HepG2 (cell line): ENCODE measurements around the gene SLC19A1. TPM values are rescaled to one million over a fixed set of nuclear protein-coding genes. Genes with fewer than 3 reads are reported as not detected.

Experiments
- ARNT ChIP-seq: fragments of 450-650 bp; IDR thresholded peaks from 2 replicates; pipeline ENCODE4 v1.6.1; 2017
- FOXC1 ChIP-seq: sonication (generic); formaldehyde crosslinking; IDR thresholded peaks from 2 replicates; pipeline ENCODE4 v1.8.0; 2022; ENCODE audit warnings: mild to moderate bottlenecking, missing genetic modification reagents, borderline replicate concordance
- HDAC1 ChIP-seq: sonication (generic); formaldehyde crosslinking; IDR thresholded peaks from 2 replicates; pipeline ENCODE4 v1.5.1; 2020; ENCODE audit warnings: mild to moderate bottlenecking, missing genetic modification reagents
- HMG20B ChIP-seq: conservative IDR thresholded peaks from 2 replicates; pipeline ENCODE4 v1.6.1; 2016; ENCODE audit warnings: missing genetic modification reagents, missing compliant biosample characterization
- KMT2A ChIP-seq: sonication (generic); formaldehyde crosslinking; IDR thresholded peaks from 2 replicates; pipeline ENCODE4 v1.4.0; 2020; ENCODE audit warnings: missing genetic modification reagents
- PRMT3 ChIP-seq: sonication (generic); formaldehyde crosslinking; IDR thresholded peaks from 2 replicates; pipeline ENCODE4 v1.8.1; 2022; ENCODE audit warnings: low read depth, mild to moderate bottlenecking, moderate library complexity, missing genetic modification reagents, borderline replicate concordance
- SETDB1 ChIP-seq: sonication (generic); formaldehyde crosslinking; IDR thresholded peaks from 2 replicates; pipeline ENCODE4 v1.5.1; 2020; ENCODE audit warnings: missing genetic modification reagents, mild to moderate bottlenecking, borderline replicate concordance
- SKI ChIP-seq: fragments of 450-650 bp; IDR thresholded peaks from one replicate; pipeline ENCODE4 v1.6.1; 2018; ENCODE audit warnings: mild to moderate bottlenecking; ENCODE audit not compliant: partially characterized antibody
- TRIM24 ChIP-seq: sonication (generic); formaldehyde crosslinking; IDR thresholded peaks from 2 replicates; pipeline ENCODE4 v1.8.0; 2022; ENCODE audit warnings: mild to moderate bottlenecking, missing genetic modification reagents
- ZHX2 ChIP-seq, 2 experiments: sonication (generic) in 1 of 2; formaldehyde crosslinking in 1 of 2; IDR thresholded peaks; 2 replicates each; pipeline versions ENCODE4 v1.6.1 to v1.9.0; 2014 to 2022; ENCODE audit warnings: antibody characterized with exemption in 1 of 2, borderline replicate concordance in 1 of 2, inconsistent platforms in 1 of 2, low read depth in 1 of 2, missing genetic modification reagents in 1 of 2
- ZNF296 ChIP-seq: sonication (generic); formaldehyde crosslinking; conservative IDR thresholded peaks from 2 replicates; pipeline ENCODE4 v1.5.0; 2020; ENCODE audit warnings: mild to moderate bottlenecking, missing genetic modification reagents
- ZNF660 ChIP-seq: sonication (generic); formaldehyde crosslinking; IDR thresholded peaks from 2 replicates; pipeline ENCODE4 v1.5.1; 2020; ENCODE audit warnings: mild to moderate bottlenecking, low read depth, missing genetic modification reagents, borderline replicate concordance
- polyA plus RNA-seq, 8 experiments: library from polyadenylated mRNA; depleted of rRNA in 3 of 8; stranded (reverse) in 7 of 8; unstranded in 1 of 8; fragments of >200 nt; fragmentation: Illumina TruSeq in 4 of 8; extraction: Trizol in 4 of 8; gene quantifications; 2 replicates each; pipeline versions ENCODE4 v1.2.1 to v1.2.3, GENCODE V29; 2011 to 2016; ENCODE audit warnings: low read depth in 4 of 8, missing spikeins in 1 of 8, mixed read lengths in 1 of 8; ENCODE audit not compliant: insufficient read depth in 1 of 8
- total RNA-seq, 5 experiments: library from RNA; depleted of rRNA; stranded (reverse); fragments of >200 nt; fragmentation: Illumina TruSeq; extraction: Trizol; gene quantifications; 2 replicates each; pipeline ENCODE4 v1.2.3, GENCODE V29; 2016; ENCODE audit warnings: low read depth in 1 of 5
- TF ChIP-seq, protein P1 (sequence below): sonication (generic); formaldehyde crosslinking; IDR thresholded peaks from 2 replicates; pipeline ENCODE4 v1.4.0; 2020; ENCODE audit warnings: low read depth, missing genetic modification reagents
- TF ChIP-seq, protein P2 (sequence below), 2 experiments: IDR thresholded peaks; 2 replicates each; pipeline ENCODE4 v1.6.1; 2011 to 2012; ENCODE audit warnings: low read length in 2 of 2, borderline replicate concordance in 1 of 2, low read depth in 1 of 2, mild to moderate bottlenecking in 1 of 2, moderate library complexity in 1 of 2

Gene SLC19A1
- total and polyA plus RNA-seq, 2 of the 13 experiments (the other 11 are each of a cell fraction or from before 2014, with no cell fraction given) = 21.8 to 23.0 TPM

DNA sequence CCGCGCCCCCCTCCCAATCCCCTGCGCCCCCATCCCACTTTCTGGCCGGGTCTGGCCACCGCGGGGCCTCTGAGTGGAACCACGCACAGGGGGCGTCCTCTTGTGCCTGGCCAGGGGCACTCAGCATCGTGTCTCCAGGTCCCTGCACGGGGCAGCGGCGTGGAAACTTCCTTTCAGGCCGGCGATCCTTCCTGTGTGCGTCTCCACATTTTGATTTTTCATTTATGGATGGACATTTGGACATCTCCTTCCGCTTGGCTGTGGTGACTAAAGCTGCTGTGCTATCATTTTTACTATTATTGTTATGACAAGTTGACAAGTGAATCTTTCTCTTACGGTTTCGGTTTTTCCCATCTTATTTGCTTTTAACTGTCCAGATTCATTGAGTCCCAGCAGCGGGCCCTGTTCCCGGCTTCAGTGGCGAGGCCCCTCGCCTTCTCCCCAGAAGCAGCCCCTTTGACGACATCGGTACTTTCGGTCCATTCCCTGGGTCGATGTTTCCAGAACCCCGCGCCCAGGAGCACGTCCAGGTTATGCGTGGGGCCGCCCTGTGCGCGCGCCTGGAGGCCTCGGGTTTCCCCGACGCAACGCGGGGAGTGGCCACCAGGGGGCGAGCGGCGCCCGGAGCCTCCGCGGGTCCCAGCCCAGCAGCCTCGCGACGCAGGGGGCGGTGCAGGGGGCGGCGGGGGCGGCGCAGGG, 12.4 kb upstream of the SLC19A1 start (continued):
- TF ChIP-seq, protein P1, sequence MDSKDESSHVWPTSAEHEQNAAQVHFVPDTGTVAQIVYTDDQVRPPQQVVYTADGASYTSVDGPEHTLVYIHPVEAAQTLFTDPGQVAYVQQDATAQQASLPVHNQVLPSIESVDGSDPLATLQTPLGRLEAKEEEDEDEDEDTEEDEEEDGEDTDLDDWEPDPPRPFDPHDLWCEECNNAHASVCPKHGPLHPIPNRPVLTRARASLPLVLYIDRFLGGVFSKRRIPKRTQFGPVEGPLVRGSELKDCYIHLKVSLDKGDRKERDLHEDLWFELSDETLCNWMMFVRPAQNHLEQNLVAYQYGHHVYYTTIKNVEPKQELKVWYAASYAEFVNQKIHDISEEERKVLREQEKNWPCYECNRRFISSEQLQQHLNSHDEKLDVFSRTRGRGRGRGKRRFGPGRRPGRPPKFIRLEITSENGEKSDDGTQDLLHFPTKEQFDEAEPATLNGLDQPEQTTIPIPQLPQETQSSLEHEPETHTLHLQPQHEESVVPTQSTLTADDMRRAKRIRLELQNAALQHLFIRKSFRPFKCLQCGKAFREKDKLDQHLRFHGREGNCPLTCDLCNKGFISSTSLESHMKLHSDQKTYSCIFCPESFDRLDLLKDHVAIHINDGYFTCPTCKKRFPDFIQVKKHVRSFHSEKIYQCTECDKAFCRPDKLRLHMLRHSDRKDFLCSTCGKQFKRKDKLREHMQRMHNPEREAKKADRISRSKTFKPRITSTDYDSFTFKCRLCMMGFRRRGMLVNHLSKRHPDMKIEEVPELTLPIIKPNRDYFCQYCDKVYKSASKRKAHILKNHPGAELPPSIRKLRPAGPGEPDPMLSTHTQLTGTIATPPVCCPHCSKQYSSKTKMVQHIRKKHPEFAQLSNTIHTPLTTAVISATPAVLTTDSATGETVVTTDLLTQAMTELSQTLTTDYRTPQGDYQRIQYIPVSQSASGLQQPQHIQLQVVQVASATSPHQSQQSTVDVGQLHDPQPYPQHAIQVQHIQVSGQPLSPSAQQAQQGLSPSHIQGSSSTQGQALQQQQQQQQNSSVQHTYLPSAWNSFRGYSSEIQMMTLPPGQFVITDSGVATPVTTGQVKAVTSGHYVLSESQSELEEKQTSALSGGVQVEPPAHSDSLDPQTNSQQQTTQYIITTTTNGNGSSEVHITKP (CRISPR knock-in tag) = 0 out of 2 replicates have a peak, but pooled peaks have one; percentile 20
- no peak for TF ChIP-seq KMT2A (CRISPR knock-in tag)
- TF ChIP-seq ARNT = no peak
- TF ChIP-seq FOXC1 (CRISPR knock-in tag) = peak; percentile 84
- TF ChIP-seq TRIM24 = no peak
- no peak for TF ChIP-seq HMG20B (CRISPR knock-in tag)
- TF ChIP-seq, protein P2, sequence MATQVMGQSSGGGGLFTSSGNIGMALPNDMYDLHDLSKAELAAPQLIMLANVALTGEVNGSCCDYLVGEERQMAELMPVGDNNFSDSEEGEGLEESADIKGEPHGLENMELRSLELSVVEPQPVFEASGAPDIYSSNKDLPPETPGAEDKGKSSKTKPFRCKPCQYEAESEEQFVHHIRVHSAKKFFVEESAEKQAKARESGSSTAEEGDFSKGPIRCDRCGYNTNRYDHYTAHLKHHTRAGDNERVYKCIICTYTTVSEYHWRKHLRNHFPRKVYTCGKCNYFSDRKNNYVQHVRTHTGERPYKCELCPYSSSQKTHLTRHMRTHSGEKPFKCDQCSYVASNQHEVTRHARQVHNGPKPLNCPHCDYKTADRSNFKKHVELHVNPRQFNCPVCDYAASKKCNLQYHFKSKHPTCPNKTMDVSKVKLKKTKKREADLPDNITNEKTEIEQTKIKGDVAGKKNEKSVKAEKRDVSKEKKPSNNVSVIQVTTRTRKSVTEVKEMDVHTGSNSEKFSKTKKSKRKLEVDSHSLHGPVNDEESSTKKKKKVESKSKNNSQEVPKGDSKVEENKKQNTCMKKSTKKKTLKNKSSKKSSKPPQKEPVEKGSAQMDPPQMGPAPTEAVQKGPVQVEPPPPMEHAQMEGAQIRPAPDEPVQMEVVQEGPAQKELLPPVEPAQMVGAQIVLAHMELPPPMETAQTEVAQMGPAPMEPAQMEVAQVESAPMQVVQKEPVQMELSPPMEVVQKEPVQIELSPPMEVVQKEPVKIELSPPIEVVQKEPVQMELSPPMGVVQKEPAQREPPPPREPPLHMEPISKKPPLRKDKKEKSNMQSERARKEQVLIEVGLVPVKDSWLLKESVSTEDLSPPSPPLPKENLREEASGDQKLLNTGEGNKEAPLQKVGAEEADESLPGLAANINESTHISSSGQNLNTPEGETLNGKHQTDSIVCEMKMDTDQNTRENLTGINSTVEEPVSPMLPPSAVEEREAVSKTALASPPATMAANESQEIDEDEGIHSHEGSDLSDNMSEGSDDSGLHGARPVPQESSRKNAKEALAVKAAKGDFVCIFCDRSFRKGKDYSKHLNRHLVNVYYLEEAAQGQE (IDR thresholded peaks at IDR 0.05; ENCODE audit: borderline replicate concordance in 1 of 2, low read depth in 1 of 2, low read length in 2 of 2) = no peak
- TF ChIP-seq PRMT3 (CRISPR knock-in tag) = no peak
- no peak for TF ChIP-seq ZHX2 (IDR thresholded peaks at IDR 0.05; ENCODE audit: low read depth)
- no peak for TF ChIP-seq ZHX2 (CRISPR knock-in tag; IDR thresholded peaks at IDR 0.05; ENCODE audit: borderline replicate concordance)
- TF ChIP-seq ZNF296 (CRISPR knock-in tag) = no peak
- TF ChIP-seq SKI = no peak
- peak; percentile 62; the same call in 1 of the 2 replicates for TF ChIP-seq HDAC1 (CRISPR knock-in tag)
- TF ChIP-seq SETDB1 (CRISPR knock-in tag) = no peak
- TF ChIP-seq ZNF660 (CRISPR knock-in tag) = no peak
